ENCODE measurements around the gene VTI1A. TPM values are rescaled to one million over a fixed set of nuclear protein-coding genes. Genes with fewer than 3 reads are reported as not detected.

VTI1A gene
- total and polyA plus RNA-seq, 9 of the 15 experiments (the other 6 are each of a cell fraction or from before 2014, with no cell fraction given): 9.3 to 21.4 (median 16.0) TPM

GRCh38 chr10:112706577-112706976, 259.6 kb downstream of the VTI1A start (continued):
- no peak for TF ChIP-seq CTCFL (IDR thresholded peaks at IDR 0.05; ENCODE audit: borderline replicate concordance, insufficient read depth, low read depth, low read length, poor library complexity, severe bottlenecking)
- TF ChIP-seq, protein P1, sequence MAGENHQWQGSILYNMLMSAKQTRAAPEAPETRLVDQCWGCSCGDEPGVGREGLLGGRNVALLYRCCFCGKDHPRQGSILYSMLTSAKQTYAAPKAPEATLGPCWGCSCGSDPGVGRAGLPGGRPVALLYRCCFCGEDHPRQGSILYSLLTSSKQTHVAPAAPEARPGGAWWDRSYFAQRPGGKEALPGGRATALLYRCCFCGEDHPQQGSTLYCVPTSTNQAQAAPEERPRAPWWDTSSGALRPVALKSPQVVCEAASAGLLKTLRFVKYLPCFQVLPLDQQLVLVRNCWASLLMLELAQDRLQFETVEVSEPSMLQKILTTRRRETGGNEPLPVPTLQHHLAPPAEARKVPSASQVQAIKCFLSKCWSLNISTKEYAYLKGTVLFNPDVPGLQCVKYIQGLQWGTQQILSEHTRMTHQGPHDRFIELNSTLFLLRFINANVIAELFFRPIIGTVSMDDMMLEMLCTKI (IDR thresholded peaks at IDR 0.05; ENCODE audit: partially characterized antibody): no peak

- TF ChIP-seq ZNF780A (CRISPR knock-in tag; IDR thresholded peaks at IDR 0.05) (no peak), ZBTB33 (CRISPR knock-in tag; IDR thresholded peaks at IDR 0.05) (no peak), ARNT (IDR thresholded peaks at IDR 0.05) (no peak), HSF4 (CRISPR knock-in tag; IDR thresholded peaks at IDR 0.05; ENCODE audit: borderline replicate concordance) (no peak), RERE (CRISPR knock-in tag; IDR thresholded peaks at IDR 0.05; ENCODE audit: borderline replicate concordance) (no peak)
- DNase-seq (ENCODE audit: extremely low read depth in 1 of 4, low spot score in 3 of 4) (no peak), ATAC-seq (no peak), FAIRE-seq (no peak)
- POLR2A ChIA-PET: no interaction called here
- no peaks in the 10 kb centered on the region for H3K9me1 ChIP-seq (ENCODE audit: control insufficient read depth, insufficient read depth, low read length)
- no peaks in the 10 kb centered on the region for H3K27me3 ChIP-seq (ENCODE audit: control insufficient read depth in 2 of 2, insufficient read depth in 2 of 2, low read length in 2 of 2)
- H3K79me2 ChIP-seq (ENCODE audit: control insufficient read depth, insufficient read depth, low read length): no peaks in the 10 kb centered on the region
- no peak overlapping the region for H3K27ac ChIP-seq (ENCODE audit: extremely low read depth, low read depth, low read length)
- no peaks in the 10 kb centered on the region for H3K9me3 ChIP-seq (replicated peaks; ENCODE audit: control insufficient read depth, insufficient read depth, low read depth, low read length)
- H3K4me3 ChIP-seq: no peak overlapping the region
- BruUV-seq (replicated peaks): no TSS peak
- CTCF ChIA-PET (ENCODE audit: low intra/inter-chr PET ratio): no interaction called here
- 82% methylated on average over 5 of the region's 5 CpGs for WGBS (ENCODE audit: insufficient coverage, low coverage, missing lambda C conversion rate)
- no peaks in the 10 kb centered on the region for H4K20me1 ChIP-seq (replicated peaks; ENCODE audit: control insufficient read depth, insufficient read depth, low read length)
- no peaks in the 10 kb centered on the region for H3K4me1 ChIP-seq (replicated peaks in 1 of 2; ENCODE audit: control insufficient read depth in 2 of 2, insufficient read depth in 2 of 2, low read length in 2 of 2)
- no peaks in the 10 kb centered on the region for H3K36me3 ChIP-seq (ENCODE audit: control insufficient read depth, insufficient read depth, low read length)
- H3K4me2 ChIP-seq (ENCODE audit: insufficient read depth, low read length): no peak overlapping the region
- in situ Hi-C loops (cut with MboI): no loop called here
- intact Hi-C loops (cut with micrococcal nuclease): no loop called here
- H3K9ac ChIP-seq (ENCODE audit: insufficient read depth in 1 of 2, low read depth in 2 of 2, low read length in 2 of 2): no peak overlapping the region
- no peak overlapping the region for H2AFZ ChIP-seq (ENCODE audit: low read depth, low read length)
These were observed 261.4 kb downstream of the VTI1A start for GRCh38 chr10:112708461-112708860.

All from K562 (cell line).